ENCODE results near the gene COL17A1. TPM values are rescaled to one million over a fixed set of nuclear protein-coding genes. Genes with fewer than 3 reads are reported as not detected.

COL17A1 gene
- 884 and 910 TPM in 2 replicates for total RNA-seq

DNA sequence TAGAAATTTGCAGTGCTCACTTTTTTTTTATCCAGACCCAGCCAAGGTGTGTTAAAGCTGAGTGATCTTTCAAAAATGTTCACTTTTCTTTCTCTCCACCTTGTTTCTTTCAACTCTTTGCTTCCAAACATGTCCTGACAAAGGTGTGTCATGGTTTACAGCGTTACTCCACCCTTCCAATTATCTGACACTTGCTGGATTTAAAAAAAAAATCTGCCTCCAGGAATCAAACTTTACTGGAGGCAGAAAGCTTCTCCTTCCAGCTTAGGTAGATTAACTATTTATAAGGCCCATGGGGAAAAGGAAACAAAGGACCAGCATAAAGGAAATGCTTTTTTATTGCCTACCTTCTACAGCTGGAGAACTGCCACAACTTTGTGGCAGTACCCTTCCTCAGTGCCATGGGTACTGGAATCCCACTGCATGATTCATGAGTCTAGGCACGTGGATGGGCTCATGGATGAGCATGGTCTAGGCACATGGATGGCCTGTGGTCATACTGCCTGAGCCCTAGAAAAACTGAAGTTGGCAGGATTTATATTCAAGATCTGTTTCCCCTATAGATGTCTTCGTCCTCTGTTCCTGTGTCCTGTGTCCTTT is at the start of gene COL17A1:
COL17A1 (minus strand) TSS at position 80 of the 600 bp plus-strand sequence. CDS start 5,207 bp downstream, outside the sequence.

DNA sequence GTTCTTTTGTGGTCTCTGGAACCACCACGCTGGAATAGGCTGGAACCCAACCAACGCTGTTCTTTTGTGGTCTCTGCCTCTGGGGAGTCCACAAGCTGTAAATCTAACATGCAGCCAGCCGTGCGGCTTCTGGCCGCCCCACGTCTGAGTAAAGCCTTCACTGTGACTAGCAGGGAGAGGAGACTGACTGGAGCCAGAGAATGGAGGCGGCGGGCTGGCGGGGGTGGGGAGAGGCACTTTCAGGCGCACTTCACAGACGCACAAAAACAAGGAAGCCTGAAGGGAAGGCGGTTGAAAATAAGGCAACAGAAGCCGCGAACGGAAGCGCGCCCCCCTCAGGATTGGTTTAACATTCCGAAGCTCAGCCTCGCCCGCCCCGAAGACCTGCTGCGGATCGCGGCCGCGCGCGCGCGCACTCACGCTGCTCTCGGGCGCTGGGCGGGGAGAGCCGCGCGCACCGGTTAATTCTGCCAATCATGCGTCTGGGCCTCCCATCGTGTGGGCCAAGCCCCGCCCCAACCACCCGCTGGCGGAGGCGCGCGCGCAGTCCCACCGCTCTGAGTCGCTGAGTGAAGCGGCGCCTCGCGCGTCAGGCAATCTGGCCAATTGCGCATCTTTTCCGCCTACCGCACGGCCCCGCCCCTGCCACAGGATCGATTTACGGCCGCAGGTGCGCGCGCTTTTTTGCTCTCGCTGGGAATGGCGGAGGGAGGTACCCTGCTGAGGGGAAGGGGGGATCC is 36.0 kb upstream of the COL17A1 start, which contains the start of gene SFR1:
SFR1 (plus strand) TSS at position 687 of the 740 bp plus-strand sequence; CDS start at position 700, 13 bp downstream.

Other genes with a start within 250 kb of the COL17A1 start
- 19.1 and 47.3 TPM in 2 replicates for gene SH3PXD2A, start 230.3 kb downstream of the COL17A1 start, total RNA-seq
- 49.3 and 60.5 TPM in 2 replicates for gene STN1, start 167.7 kb downstream of the COL17A1 start, total RNA-seq
- 98.4 and 119 TPM in 2 replicates for gene SLK, start 118.7 kb downstream of the COL17A1 start, total RNA-seq
- 4.5 and 6.5 TPM in 2 replicates for gene SFR1, start 36.3 kb upstream of the COL17A1 start, total RNA-seq
- under 0.01 and 0.36 TPM in 2 replicates for gene CFAP43, start 146.5 kb upstream of the COL17A1 start, total RNA-seq
- 53.0 and 73.5 TPM in 2 replicates for gene GSTO1, start 169.0 kb upstream of the COL17A1 start, total RNA-seq
- 6.5 and 18.8 TPM in 2 replicates for gene GSTO2, start 183.3 kb upstream of the COL17A1 start, total RNA-seq

Measured in nasal cavity respiratory epithelium epithelial cell of viscerocranial mucosa (primary cell).